Mammary epithelial cell (primary cell): Measurements from ENCODE around the gene TNRC6A.

ENCODE experiments used
- EZH2 ChIP-seq: IDR thresholded peaks from 2 replicates; pipeline ENCODE4 v1.6.1; 2012; ENCODE audit warnings: low read length, inconsistent platforms, borderline replicate concordance
- TF ChIP-seq, protein P1 (sequence below), 2 donors: IDR thresholded peaks in 1 of 2; conservative IDR thresholded peaks in 1 of 2; 2 replicates each; pipeline ENCODE4 v1.5.1; 2011 to 2012; ENCODE audit warnings: inconsistent platforms in 2 of 2, low read length in 2 of 2, mild to moderate bottlenecking in 2 of 2, control low read depth in 1 of 2, low read depth in 1 of 2; ENCODE audit not compliant: insufficient read depth in 1 of 2; ENCODE audit errors: extremely low read depth in 1 of 2

DNA sequence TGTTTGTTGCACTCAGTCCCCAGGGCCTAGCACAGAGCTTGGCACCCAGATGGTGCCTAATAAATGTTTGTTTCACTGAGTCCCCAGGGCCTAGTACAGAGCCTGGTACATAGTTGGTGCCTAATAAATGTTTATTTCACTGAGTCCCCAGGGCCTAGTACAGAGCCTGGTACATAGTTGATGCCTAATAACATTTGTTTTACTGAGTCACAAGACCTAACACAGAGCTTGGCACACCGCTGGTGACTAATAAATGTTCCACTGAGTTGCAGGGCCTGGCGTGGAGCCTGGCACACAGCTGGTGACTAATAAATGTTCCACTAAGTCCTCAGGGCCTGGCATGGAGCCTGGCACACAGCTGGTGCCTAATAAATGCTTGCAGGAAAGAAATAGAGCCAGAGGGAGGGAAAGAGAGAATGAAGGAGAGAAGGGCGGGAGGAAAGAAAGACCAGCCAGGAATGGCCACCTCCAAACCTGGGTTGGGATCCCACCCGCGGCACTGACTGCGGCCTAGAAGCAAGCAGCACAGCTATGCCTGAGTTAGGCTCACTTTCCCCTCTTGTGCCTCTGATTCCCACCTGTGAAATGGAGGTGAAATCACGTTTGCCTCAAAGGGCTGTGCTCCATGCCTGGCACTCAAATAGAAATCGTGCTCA is 123.8 kb downstream of the TNRC6A start:
- TF ChIP-seq, protein P1, sequence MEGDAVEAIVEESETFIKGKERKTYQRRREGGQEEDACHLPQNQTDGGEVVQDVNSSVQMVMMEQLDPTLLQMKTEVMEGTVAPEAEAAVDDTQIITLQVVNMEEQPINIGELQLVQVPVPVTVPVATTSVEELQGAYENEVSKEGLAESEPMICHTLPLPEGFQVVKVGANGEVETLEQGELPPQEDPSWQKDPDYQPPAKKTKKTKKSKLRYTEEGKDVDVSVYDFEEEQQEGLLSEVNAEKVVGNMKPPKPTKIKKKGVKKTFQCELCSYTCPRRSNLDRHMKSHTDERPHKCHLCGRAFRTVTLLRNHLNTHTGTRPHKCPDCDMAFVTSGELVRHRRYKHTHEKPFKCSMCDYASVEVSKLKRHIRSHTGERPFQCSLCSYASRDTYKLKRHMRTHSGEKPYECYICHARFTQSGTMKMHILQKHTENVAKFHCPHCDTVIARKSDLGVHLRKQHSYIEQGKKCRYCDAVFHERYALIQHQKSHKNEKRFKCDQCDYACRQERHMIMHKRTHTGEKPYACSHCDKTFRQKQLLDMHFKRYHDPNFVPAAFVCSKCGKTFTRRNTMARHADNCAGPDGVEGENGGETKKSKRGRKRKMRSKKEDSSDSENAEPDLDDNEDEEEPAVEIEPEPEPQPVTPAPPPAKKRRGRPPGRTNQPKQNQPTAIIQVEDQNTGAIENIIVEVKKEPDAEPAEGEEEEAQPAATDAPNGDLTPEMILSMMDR (conservative IDR thresholded peaks at IDR 0.05 in 1 of 2, IDR thresholded peaks at IDR 0.05 in 1 of 2; ENCODE audit: extremely low read depth in 1 of 2, insufficient read depth in 1 of 2, low read depth in 1 of 2, low read length in 2 of 2) = no peak
- TF ChIP-seq EZH2 = no peak
